ENCODE measurements around the gene SCYGR7. TPM values are rescaled to one million over a fixed set of nuclear protein-coding genes. Genes with fewer than 3 reads are reported as not detected.

Gene SCYGR7
- total and polyA plus RNA-seq, 2 of the 13 experiments (the other 11 are each of a cell fraction or from before 2014, with no cell fraction given): not detected

DNA sequence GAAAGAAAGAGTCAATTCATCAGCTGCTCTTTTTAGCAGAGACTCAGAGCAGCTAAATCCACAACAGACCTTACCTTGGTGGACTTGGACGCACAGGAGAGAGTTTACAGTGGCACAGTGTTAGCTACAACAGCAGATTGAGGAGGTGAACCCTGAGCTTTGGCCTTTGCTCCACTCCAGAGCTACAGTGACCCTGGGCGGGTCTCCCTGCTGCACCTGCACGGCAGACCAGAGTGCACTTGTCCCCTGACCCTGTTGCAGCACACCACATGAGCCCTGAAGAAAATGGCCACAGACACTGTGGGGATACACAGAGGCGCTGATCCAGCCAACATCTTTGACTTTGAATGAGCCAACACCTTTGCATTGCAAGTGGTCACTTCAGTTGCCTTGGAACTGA, 21.3 kb upstream of the SCYGR7 start (continued):
- no peak for TF ChIP-seq ZNF710 (CRISPR knock-in tag; IDR thresholded peaks at IDR 0.05; ENCODE audit: borderline replicate concordance)
- TF ChIP-seq ZNF580 (CRISPR knock-in tag; IDR thresholded peaks at IDR 0.05; ENCODE audit: borderline replicate concordance, low read depth): no peak
- TF ChIP-seq ZNF564 (CRISPR knock-in tag; IDR thresholded peaks at IDR 0.05): 0 out of 2 replicates have a peak, but pooled peaks have one; percentile 62
- TF ChIP-seq, protein P1, sequence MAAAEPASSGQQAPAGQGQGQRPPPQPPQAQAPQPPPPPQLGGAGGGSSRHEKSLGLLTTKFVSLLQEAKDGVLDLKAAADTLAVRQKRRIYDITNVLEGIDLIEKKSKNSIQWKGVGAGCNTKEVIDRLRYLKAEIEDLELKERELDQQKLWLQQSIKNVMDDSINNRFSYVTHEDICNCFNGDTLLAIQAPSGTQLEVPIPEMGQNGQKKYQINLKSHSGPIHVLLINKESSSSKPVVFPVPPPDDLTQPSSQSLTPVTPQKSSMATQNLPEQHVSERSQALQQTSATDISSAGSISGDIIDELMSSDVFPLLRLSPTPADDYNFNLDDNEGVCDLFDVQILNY (CRISPR knock-in tag; conservative IDR thresholded peaks at IDR 0.05): no peak
- TF ChIP-seq, protein P2, sequence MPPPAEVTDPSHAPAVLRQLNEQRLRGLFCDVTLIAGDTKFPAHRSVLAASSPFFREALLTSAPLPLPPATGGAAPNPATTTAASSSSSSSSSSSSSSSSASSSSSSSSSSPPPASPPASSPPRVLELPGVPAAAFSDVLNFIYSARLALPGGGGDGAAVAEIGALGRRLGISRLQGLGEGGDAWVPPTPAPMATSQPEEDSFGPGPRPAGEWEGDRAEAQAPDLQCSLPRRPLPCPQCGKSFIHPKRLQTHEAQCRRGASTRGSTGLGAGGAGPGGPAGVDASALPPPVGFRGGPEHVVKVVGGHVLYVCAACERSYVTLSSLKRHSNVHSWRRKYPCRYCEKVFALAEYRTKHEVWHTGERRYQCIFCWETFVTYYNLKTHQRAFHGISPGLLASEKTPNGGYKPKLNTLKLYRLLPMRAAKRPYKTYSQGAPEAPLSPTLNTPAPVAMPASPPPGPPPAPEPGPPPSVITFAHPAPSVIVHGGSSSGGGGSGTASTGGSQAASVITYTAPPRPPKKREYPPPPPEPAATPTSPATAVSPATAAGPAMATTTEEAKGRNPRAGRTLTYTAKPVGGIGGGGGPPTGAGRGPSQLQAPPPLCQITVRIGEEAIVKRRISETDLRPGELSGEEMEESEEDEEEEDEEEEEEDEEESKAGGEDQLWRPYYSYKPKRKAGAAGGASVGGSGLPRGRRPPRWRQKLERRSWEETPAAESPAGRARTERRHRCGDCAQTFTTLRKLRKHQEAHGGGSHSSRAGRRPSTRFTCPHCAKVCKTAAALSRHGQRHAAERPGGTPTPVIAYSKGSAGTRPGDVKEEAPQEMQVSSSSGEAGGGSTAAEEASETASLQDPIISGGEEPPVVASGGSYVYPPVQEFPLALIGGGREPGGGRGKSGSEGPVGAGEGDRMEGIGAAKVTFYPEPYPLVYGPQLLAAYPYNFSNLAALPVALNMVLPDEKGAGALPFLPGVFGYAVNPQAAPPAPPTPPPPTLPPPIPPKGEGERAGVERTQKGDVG (CRISPR knock-in tag; IDR thresholded peaks at IDR 0.05; ENCODE audit: borderline replicate concordance): peak; percentile 58; the same call in 1 of the 2 replicates
- TF ChIP-seq ZNF512B (CRISPR knock-in tag; IDR thresholded peaks at IDR 0.05; ENCODE audit: borderline replicate concordance): no peak
- no peak for TF ChIP-seq ZC3H4 (CRISPR knock-in tag; IDR thresholded peaks at IDR 0.05; ENCODE audit: borderline replicate concordance)
- no peak for TF ChIP-seq NAIF1 (CRISPR knock-in tag; IDR thresholded peaks at IDR 0.05; ENCODE audit: borderline replicate concordance)
- no peak for TF ChIP-seq ZNF619 (CRISPR knock-in tag; IDR thresholded peaks at IDR 0.05)
- TF ChIP-seq ZFAT (CRISPR knock-in tag; conservative IDR thresholded peaks at IDR 0.05): no peak
- no peak for TF ChIP-seq ZNF572 (CRISPR knock-in tag; IDR thresholded peaks at IDR 0.05)
- TF ChIP-seq ZBTB7A (CRISPR knock-in tag; IDR thresholded peaks at IDR 0.05): no peak
- TF ChIP-seq HHEX (CRISPR knock-in tag; IDR thresholded peaks at IDR 0.05): peak; percentile 48; the same call in 1 of the 2 replicates
- TF ChIP-seq HDAC2 (CRISPR knock-in tag; IDR thresholded peaks at IDR 0.05): peak; percentile 78
- no peak for TF ChIP-seq DRAP1 (CRISPR knock-in tag; IDR thresholded peaks at IDR 0.05)
- no peak for TF ChIP-seq ONECUT2 (CRISPR knock-in tag; IDR thresholded peaks at IDR 0.05)
- TF ChIP-seq BRCA1 (CRISPR knock-in tag; IDR thresholded peaks at IDR 0.05): no peak
- 0 out of 2 replicates have a peak, but pooled peaks have one; percentile 33 for TF ChIP-seq ZBTB7B (CRISPR knock-in tag; IDR thresholded peaks at IDR 0.05)
- TF ChIP-seq ZEB1 (IDR thresholded peaks at IDR 0.05; ENCODE audit: insufficient replicate concordance, low read depth): peak; percentile 73
- no peak for TF ChIP-seq ZNF660 (CRISPR knock-in tag; IDR thresholded peaks at IDR 0.05; ENCODE audit: borderline replicate concordance, low read depth)
- TF ChIP-seq RFX3 (CRISPR knock-in tag; IDR thresholded peaks at IDR 0.05): no peak
- TF ChIP-seq TOPORS (CRISPR knock-in tag; IDR thresholded peaks at IDR 0.05): 0 out of 2 replicates have a peak, but pooled peaks have one; percentile 24
